Activated T-cell treated with anti-CD3 and anti-CD28 coated beads for 4 hours (primary cell): ENCODE results near the gene MBD3.
"Not testable (repeated sequence)": the region's sequence is repeated elsewhere in the genome, so short reads cannot be mapped to it uniquely, and the experiment has no call there.

Source experiments
- DNase-seq: peaks from one replicate; pipeline ENCODE4 v3.0.0-alpha.2; 2020

The MBD3 gene

DNA sequence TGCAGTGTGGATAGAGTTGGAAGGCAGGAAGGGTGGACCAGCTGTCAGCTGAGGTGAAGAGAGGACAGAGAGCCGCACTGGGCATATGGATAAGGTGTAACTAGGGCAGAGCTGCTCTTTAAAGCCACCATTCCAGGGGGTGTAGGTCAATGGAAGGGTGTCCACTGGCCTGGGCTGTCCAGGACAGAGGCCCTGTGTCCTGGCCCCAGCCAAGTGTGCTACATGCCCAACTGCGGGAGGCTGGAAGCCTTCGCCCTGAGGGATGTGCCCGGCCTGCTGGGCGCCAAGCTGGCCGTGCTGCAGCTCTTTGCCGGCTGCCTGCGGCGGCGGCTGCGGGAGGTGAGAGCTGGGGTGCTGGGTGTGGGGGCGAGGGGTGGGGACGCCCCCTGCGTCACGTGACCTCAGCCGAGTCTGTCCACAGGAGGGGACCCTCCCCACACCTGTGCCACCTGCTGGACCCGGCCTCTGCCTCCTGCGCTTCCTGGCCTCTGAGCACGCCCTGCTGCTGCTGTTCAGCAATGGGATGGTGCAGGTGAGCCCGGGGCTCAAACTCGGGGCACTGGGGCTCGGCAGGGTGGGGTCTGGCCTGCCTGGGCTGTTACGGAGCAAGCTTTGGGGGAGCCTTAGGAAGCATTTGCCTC lies 59.0 kb downstream of the MBD3 start:
- DNase-seq, result no peak

- DNase-seq, result no peak
These were observed 60.7 kb downstream of the MBD3 start for GRCh38 chr19:1532003-1532402.

GRCh38 chr19:1531587-1531986 lies 61.1 kb downstream of the MBD3 start:
- DNase-seq, result no peak

DNA sequence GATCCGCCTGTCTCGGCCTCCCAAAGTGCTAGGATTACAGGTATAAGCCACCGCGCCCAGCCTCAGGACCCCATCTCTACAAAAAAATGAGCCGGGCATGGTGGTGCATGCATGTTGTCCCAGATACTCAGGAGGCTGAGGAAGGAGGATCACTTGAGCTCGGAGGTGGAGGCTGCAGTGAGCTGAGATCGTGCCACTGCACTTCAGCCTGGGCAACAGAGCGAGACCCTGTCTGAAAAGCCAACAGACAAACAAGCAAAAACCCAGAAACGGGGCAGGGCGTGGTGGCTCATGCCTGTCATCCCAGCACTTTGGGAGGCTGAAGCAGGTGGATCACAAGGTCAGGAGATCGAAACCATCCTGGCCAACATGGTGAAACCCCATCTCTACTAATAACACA lies 61.8 kb downstream of the MBD3 start:
- DNase-seq, result not testable (repeated sequence)

- DNase-seq, result no peak
These were observed 63.2 kb downstream of the MBD3 start for GRCh38 chr19:1529430-1529816.

GRCh38 chr19:1528596-1529429 lies 63.9 kb downstream of the MBD3 start:
- no peak for DNase-seq

- DNase-seq, result no peak
These were observed 64.9 kb downstream of the MBD3 start for GRCh38 chr19:1527650-1528309.

DNA sequence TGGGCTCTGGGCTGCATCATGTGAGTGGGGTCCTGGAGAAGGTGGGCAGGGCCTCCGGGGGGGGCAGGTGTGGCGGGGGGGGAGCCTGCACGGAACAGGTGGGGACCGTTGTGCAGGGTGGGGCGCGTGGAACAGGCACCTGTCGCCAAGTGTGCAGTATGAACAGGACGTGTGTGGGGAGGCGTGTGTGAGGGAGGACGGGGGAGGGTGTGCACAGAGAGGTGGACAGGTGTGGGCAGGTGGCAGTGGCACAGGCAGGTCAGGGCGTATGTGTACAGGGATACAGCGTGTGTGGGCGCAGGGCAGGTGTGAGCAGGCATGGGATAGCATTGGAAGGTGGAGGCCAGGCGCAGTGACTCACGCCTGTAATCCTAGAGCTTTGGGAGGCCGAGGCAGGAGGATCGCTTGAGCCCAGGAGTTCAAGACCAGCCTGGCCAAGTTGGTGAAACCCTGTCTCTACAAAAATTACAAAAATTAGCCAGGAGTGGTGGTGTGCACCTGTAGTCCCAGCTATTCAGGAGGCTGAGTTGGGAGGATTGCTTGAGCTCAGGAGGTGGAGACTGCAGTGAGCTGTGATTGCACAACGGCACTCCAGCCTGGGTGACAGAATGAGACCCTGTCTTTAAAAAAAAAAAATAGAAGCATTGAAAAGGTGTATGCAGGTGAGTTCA lies 65.6 kb downstream of the MBD3 start:
- DNase-seq, result no peak

GRCh38 chr19:1526066-1526778 lies 66.4 kb downstream of the MBD3 start:
- no peak for DNase-seq

DNA sequence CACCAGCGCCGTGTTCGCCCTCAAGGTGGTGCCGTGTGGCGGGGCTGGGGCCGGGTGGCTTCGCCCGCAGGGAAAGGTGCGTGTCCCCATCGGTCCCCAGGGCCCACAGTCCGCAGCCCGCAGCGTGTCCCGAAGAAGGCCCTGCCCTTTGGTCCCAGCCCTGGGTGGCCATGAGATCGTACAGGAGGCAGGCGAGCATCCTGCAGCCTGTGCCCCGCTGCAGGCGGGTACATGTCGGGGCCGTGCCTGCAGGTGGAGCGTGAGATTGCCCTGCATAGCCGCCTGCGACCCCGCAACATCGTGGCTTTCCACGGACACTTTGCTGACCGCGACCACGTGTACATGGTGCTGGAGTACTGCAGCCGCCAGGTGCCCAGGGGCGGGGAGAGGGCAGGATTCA lies 67.3 kb downstream of the MBD3 start:
- no peak for DNase-seq

GRCh38 chr19:1524972-1525325 lies 67.7 kb downstream of the MBD3 start:
- no peak for DNase-seq

- DNase-seq, result no peak
These were observed 68.2 kb downstream of the MBD3 start for GRCh38 chr19:1524287-1524971.
